Adipocyte (in vitro differentiated cells): ENCODE measurements around the gene DOCK11.

Experiments used
- DNase-seq: peaks from one replicate; pipeline ENCODE4 v3.0.0-alpha.2; 2015; ENCODE audit warnings: low read depth
- H3K27me3 ChIP-seq: replicated peaks from 2 replicates; pipeline ENCODE4 v1.7.0; 2013; ENCODE audit warnings: mild to moderate bottlenecking, low read length, moderate library complexity; ENCODE audit not compliant: control insufficient read depth, insufficient read depth
- H3K36me3 ChIP-seq: 2 replicates; pipeline ENCODE4 v1.7.0; 2013; ENCODE audit warnings: low read length, mild to moderate bottlenecking, moderate library complexity; ENCODE audit not compliant: control insufficient read depth, insufficient read depth, severe bottlenecking
- H3K4me1 ChIP-seq: 2 replicates; pipeline ENCODE4 v1.7.0; 2013; ENCODE audit warnings: mild to moderate bottlenecking, low read length, moderate library complexity; ENCODE audit not compliant: control insufficient read depth, insufficient read depth
- H3K4me3 ChIP-seq: 2 replicates; pipeline ENCODE4 v1.7.0; 2013; ENCODE audit warnings: mild to moderate bottlenecking, low read length, moderate library complexity
- H3K9ac ChIP-seq: 2 replicates; pipeline ENCODE4 v1.7.0; 2013; ENCODE audit warnings: mild to moderate bottlenecking, low read length, moderate library complexity
- H3K9me3 ChIP-seq: 2 replicates; pipeline ENCODE4 v1.7.0; 2013; ENCODE audit warnings: mild to moderate bottlenecking, low read length, moderate library complexity; ENCODE audit not compliant: control insufficient read depth

DOCK11 gene

GRCh38 chrX:118520216-118521206, 24.9 kb downstream of the DOCK11 start:
- DNase-seq, result peak; percentile 85
- H3K9ac ChIP-seq, result peak overlapping the region; percentile 77
- H3K4me1 ChIP-seq, result peaks cover 44% of the 10 kb centered on the region
- peak overlapping the region; percentile 46 for H3K4me3 ChIP-seq
- H3K27me3 ChIP-seq, result no peaks in the 10 kb centered on the region
- no peaks in the 10 kb centered on the region for H3K9me3 ChIP-seq
- no peaks in the 10 kb centered on the region for H3K36me3 ChIP-seq

- H3K9ac ChIP-seq, result peak overlapping the region; percentile 77
- peaks cover 51% of the 10 kb centered on the region for H3K4me1 ChIP-seq
- H3K36me3 ChIP-seq, result no peaks in the 10 kb centered on the region
- no peaks in the 10 kb centered on the region for H3K27me3 ChIP-seq
- DNase-seq, result peak; percentile 81
- no peaks in the 10 kb centered on the region for H3K9me3 ChIP-seq
- peak overlapping the region; percentile 46 for H3K4me3 ChIP-seq
These were observed 25.8 kb downstream of the DOCK11 start for GRCh38 chrX:118521435-118521834.

GRCh38 chrX:118522230-118522926, 26.8 kb downstream of the DOCK11 start:
- H3K9me3 ChIP-seq, result no peaks in the 10 kb centered on the region
- DNase-seq, result no peak

GRCh38 chrX:118523920-118524319, 28.3 kb downstream of the DOCK11 start:
- Histone ChIP-seq H3K4me1 (peaks cover 51% of the 10 kb centered on the region), H3K9me3 (no peaks in the 10 kb centered on the region), H3K4me3 (no peak overlapping the region), H3K36me3 (no peaks in the 10 kb centered on the region), H3K9ac (no peak overlapping the region), H3K27me3 (no peaks in the 10 kb centered on the region)
- no peak for DNase-seq

More at GRCh38 chrX:118522230-118522926, 26.8 kb downstream of the DOCK11 start:
- Histone ChIP-seq H3K27me3 (no peaks in the 10 kb centered on the region), H3K4me1 (peaks cover 51% of the 10 kb centered on the region), H3K36me3 (no peaks in the 10 kb centered on the region), H3K4me3 (no peak overlapping the region), H3K9ac (no peak overlapping the region)

- no peak overlapping the region for H3K9ac ChIP-seq
- no peaks in the 10 kb centered on the region for H3K36me3 ChIP-seq
- DNase-seq, result no peak
- H3K4me1 ChIP-seq, result peaks cover 47% of the 10 kb centered on the region
- no peaks in the 10 kb centered on the region for H3K27me3 ChIP-seq
- H3K9me3 ChIP-seq, result no peaks in the 10 kb centered on the region
- H3K4me3 ChIP-seq, result no peak overlapping the region
These were observed 28.7 kb downstream of the DOCK11 start for GRCh38 chrX:118524344-118524743.

GRCh38 chrX:118525174-118525730, 29.6 kb downstream of the DOCK11 start:
- peaks cover 40% of the 10 kb centered on the region for H3K4me1 ChIP-seq
- H3K36me3 ChIP-seq, result no peaks in the 10 kb centered on the region
- DNase-seq, result no peak
- H3K27me3 ChIP-seq, result no peaks in the 10 kb centered on the region
- no peak overlapping the region for H3K9ac ChIP-seq
- peaks cover 3% of the 10 kb centered on the region for H3K9me3 ChIP-seq
- H3K4me3 ChIP-seq, result no peak overlapping the region

GRCh38 chrX:118526149-118526548, 30.5 kb downstream of the DOCK11 start:
- DNase-seq, result no peak
- H3K4me1 ChIP-seq, result peaks cover 39% of the 10 kb centered on the region
- no peaks in the 10 kb centered on the region for H3K36me3 ChIP-seq
- H3K9me3 ChIP-seq, result peaks cover 10% of the 10 kb centered on the region
- no peak overlapping the region for H3K9ac ChIP-seq
- H3K27me3 ChIP-seq, result no peaks in the 10 kb centered on the region
- no peak overlapping the region for H3K4me3 ChIP-seq

- H3K9ac ChIP-seq, result no peak overlapping the region
- H3K36me3 ChIP-seq, result no peaks in the 10 kb centered on the region
- H3K27me3 ChIP-seq, result no peaks in the 10 kb centered on the region
- H3K9me3 ChIP-seq, result peaks cover 10% of the 10 kb centered on the region
- H3K4me3 ChIP-seq, result no peak overlapping the region
- H3K4me1 ChIP-seq, result peaks cover 22% of the 10 kb centered on the region
- DNase-seq, result no peak
These were observed 32.6 kb downstream of the DOCK11 start for GRCh38 chrX:118528071-118528737.

GRCh38 chrX:118530219-118530911, 34.8 kb downstream of the DOCK11 start:
- peak; percentile 51 for DNase-seq
- Histone ChIP-seq H3K4me3 (no peak overlapping the region), H3K4me1 (peaks cover 18% of the 10 kb centered on the region), H3K9me3 (peaks cover 10% of the 10 kb centered on the region), H3K9ac (no peak overlapping the region), H3K27me3 (no peaks in the 10 kb centered on the region), H3K36me3 (no peaks in the 10 kb centered on the region)

- Histone ChIP-seq H3K4me3 (no peak overlapping the region), H3K9me3 (peaks cover 10% of the 10 kb centered on the region)
These were observed 39.3 kb downstream of the DOCK11 start for GRCh38 chrX:118534716-118535493.

More at GRCh38 chrX:118534716-118535493, 39.3 kb downstream of the DOCK11 start:
- Histone ChIP-seq H3K9ac (no peak overlapping the region), H3K36me3 (no peaks in the 10 kb centered on the region), H3K27me3 (no peaks in the 10 kb centered on the region), H3K4me1 (peaks cover 37% of the 10 kb centered on the region)
- no peak for DNase-seq
